ENCODE measurements around the gene DNAAF5.
"Not testable (repeated sequence)": the region's sequence is repeated elsewhere in the genome, so short reads cannot be mapped to it uniquely, and the experiment has no call there.

Gene DNAAF5

GRCh38 chr7:803796-804195 is 77.3 kb downstream of the DNAAF5 start:
- H3K4me3 ChIP-seq; H3K36me3 ChIP-seq (replicated peaks); in situ Hi-C loops (cut with MboI; ENCODE audit: low sequenced_read_pairs); DNase-seq (ENCODE audit: low spot score in 2 of 2); H3K4me1 ChIP-seq; H3K27me3 ChIP-seq (ENCODE audit: low read depth); H3K9me3 ChIP-seq: not testable (repeated sequence)

DNA sequence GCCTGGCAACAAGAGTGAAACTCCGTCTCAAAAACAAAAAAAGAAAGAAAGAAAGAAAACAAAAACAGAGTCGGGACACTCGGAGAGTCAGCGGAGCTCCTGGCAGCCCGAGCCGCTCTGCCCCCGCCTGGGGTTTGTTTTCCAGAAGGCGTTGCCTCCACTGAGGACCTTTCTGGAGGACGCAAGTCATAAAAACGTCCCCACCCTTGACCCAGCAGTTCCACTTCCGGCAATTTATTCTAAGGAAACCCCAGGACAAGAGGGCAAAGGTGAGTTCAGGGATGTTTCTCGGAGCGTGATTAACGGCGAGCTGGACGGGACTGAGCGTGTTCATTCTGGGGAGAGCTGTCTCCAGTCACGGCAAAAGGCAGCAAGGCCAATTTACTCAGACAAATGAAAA is 78.8 kb downstream of the DNAAF5 start:
- Histone ChIP-seq H3K27me3 (ENCODE audit: low read depth) (no peaks in the 10 kb centered on the region), H3K9me3 (no peaks in the 10 kb centered on the region), H3K36me3 (replicated peaks) (no peaks in the 10 kb centered on the region), H3K4me3 (no peak overlapping the region), H3K4me1 (no peaks in the 10 kb centered on the region)
- no peak for DNase-seq (ENCODE audit: low spot score in 2 of 2)
- in situ Hi-C loops (cut with MboI; ENCODE audit: low sequenced_read_pairs) = no loop called here

DNA sequence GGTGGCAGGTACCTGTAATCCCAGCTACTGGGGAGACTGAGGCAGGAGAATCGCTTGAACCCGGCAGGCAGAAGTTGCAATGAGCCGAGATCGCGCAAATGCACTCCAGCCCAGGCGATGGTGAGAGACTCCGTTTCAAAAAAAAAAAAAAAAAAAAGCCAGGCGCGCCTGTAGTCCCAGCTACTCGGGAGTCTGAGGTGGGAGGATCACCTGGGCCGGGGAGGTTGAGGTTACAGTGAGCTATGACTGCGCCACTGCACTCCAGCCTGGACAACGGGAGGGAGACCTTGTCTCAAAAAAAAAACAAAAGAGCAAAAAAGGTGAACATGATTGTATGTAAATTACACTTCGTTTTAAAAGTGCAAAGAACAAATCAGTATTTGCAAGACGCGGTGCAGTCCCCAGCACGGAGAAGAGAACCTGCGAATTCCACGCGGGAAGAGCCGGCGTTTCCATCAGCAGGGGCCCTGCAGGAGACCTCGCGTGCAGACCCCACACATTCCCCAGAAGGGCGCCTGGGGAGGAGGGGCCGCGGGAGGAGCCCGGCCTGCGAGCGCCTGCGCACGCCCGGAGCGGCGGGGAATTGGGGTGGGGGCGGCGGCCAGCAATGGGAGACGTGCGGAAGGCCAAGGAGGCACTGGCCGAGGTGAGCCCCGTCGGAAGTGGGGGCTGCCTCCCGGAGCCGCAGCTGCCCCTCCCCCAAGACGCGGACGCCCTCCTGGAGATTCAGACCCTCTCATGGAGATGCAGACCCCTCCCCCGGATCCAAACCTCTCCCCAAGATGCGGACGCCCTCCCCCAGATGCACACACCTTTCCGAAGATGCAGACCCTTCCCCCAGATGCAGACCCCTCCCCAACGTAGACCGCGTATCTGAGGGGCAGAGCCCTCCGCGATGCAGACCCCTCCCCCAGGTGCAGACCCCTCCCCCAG is 89.1 kb downstream of the DNAAF5 start:
- no peaks in the 10 kb centered on the region for H3K9me3 ChIP-seq
- H3K27me3 ChIP-seq (ENCODE audit: low read depth) = no peaks in the 10 kb centered on the region
- H3K4me1 ChIP-seq = peaks cover 5% of the 10 kb centered on the region
- DNase-seq (ENCODE audit: low spot score in 2 of 2) = peak; percentile 45 to 85
- in situ Hi-C loops (cut with MboI; ENCODE audit: low sequenced_read_pairs) = no loop called here
- peak overlapping the region; percentile 53 for H3K4me3 ChIP-seq
- no peaks in the 10 kb centered on the region; the same call in 1 of the 2 replicates for H3K36me3 ChIP-seq (replicated peaks)

DNA sequence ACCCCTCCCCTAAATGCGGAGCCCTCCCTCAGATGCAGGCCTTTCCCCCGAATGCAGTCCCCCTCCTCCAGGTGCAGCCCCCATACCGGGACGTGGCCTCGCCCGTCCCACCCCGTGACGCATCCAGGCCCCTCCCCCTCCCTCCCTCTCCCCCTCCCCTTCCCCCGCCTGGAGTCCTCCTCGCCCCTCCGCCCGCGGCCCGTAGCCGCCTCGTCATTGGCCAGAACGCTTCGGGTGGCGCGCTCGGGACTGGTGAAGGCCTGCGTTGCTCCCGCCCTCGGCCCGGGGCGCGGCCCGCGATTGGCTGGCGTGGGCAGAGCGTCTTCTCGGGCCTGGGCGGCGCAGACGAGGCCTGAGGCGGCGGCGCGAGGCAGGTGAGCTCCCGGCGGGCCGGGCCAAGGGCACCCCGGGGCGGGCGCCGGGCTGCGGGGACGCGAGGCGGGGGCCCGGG is 89.8 kb downstream of the DNAAF5 start:
- peak overlapping the region; percentile 53 for H3K4me3 ChIP-seq
- in situ Hi-C loops (cut with MboI; ENCODE audit: low sequenced_read_pairs) = no loop called here

DNA sequence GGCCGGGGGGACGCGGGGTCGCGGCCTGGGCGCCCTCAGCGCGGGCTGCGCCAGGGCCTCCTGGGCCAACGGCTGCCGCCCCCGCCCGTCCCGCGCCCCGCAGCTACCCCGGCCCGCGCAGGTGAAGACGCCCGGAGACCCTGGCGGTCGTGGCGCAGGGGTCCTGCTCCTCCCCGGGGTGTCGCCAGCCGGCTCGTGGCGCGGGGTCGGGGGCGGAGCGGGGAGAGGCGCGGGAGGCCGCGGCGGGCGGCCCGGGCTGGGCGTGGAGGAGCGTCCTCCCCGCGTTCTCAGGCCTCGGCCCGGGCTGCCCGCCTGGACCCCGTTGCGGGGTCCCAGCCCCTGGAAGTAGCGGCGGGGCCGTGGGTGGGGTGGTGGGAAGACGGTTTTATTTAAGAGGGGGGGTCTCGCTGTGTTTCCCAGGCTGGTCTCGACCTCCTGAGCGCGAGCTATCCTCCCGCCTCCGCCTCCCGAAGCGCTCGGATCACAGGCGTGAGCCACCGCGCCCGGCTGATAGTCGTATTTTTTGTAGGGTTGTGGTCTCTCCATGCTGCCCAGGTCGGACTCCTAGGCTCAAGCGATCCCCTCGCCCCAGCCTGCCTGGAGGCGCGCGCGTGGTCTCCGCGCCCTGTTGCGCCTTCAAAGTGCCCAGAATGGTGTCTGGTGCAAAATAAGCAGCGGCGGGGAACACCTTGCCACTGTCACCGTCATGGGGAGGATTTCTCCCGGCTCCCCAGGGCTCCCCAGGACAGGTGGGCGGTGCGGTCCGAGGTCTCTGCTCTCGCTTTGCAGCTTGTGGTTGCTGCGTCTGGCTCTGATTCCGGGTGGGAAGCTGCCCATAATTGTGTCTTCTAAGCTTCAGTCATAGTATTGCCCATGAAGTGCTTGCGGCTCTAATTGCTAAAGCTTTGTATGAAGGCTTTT is 90.5 kb downstream of the DNAAF5 start:
- peak overlapping the region; percentile 66 for H3K4me3 ChIP-seq
- in situ Hi-C loops (cut with MboI; ENCODE audit: low sequenced_read_pairs) = no loop called here
- H3K4me1 ChIP-seq = peaks cover 5% of the 10 kb centered on the region
- no peaks in the 10 kb centered on the region; the same call in 1 of the 2 replicates for H3K36me3 ChIP-seq (replicated peaks)
- H3K27me3 ChIP-seq (ENCODE audit: low read depth) = no peaks in the 10 kb centered on the region
- peak; percentile 47 to 53 for DNase-seq (ENCODE audit: low spot score in 2 of 2)
- H3K9me3 ChIP-seq = no peaks in the 10 kb centered on the region

More for the DNA sequence above, 89.8 kb downstream of the DNAAF5 start:
- Histone ChIP-seq H3K27me3 (ENCODE audit: low read depth) (no peaks in the 10 kb centered on the region), H3K4me1 (peaks cover 5% of the 10 kb centered on the region), H3K36me3 (replicated peaks) (no peaks in the 10 kb centered on the region; the same call in 1 of the 2 replicates), H3K9me3 (no peaks in the 10 kb centered on the region)
- peak; percentile 96 to 98 for DNase-seq (ENCODE audit: low spot score in 2 of 2)

GRCh38 chr7:818031-818699 is 91.7 kb downstream of the DNAAF5 start:
- Histone ChIP-seq H3K4me1 (peaks cover 5% of the 10 kb centered on the region), H3K9me3 (no peaks in the 10 kb centered on the region), H3K4me3 (no peak overlapping the region), H3K36me3 (replicated peaks) (no peaks in the 10 kb centered on the region; the same call in 1 of the 2 replicates), H3K27me3 (ENCODE audit: low read depth) (no peaks in the 10 kb centered on the region)
- no peak for DNase-seq (ENCODE audit: low spot score in 2 of 2)
- in situ Hi-C loops (cut with MboI; ENCODE audit: low sequenced_read_pairs) = no loop called here

GRCh38 chr7:820341-820740 is 93.8 kb downstream of the DNAAF5 start:
- H3K27me3 ChIP-seq (ENCODE audit: low read depth) = no peaks in the 10 kb centered on the region
- no peaks in the 10 kb centered on the region for H3K9me3 ChIP-seq
- no peak overlapping the region for H3K4me3 ChIP-seq
- in situ Hi-C loops (cut with MboI; ENCODE audit: low sequenced_read_pairs) = no loop called here
- H3K4me1 ChIP-seq = peaks cover 5% of the 10 kb centered on the region
- H3K36me3 ChIP-seq (replicated peaks) = no peaks in the 10 kb centered on the region; the same call in 1 of the 2 replicates
- no peak for DNase-seq (ENCODE audit: low spot score in 2 of 2)

- Histone ChIP-seq H3K4me1 (peaks cover 5% of the 10 kb centered on the region), H3K36me3 (replicated peaks) (no peaks in the 10 kb centered on the region; the same call in 1 of the 2 replicates), H3K4me3 (no peak overlapping the region), H3K27me3 (ENCODE audit: low read depth) (no peaks in the 10 kb centered on the region), H3K9me3 (no peaks in the 10 kb centered on the region)
- no peak for DNase-seq (ENCODE audit: low spot score in 2 of 2)
- in situ Hi-C loops (cut with MboI; ENCODE audit: low sequenced_read_pairs) = no loop called here
Measured at GRCh38 chr7:821688-822087, 95.2 kb downstream of the DNAAF5 start.

GRCh38 chr7:822692-823276 is 96.3 kb downstream of the DNAAF5 start:
- in situ Hi-C loops (cut with MboI; ENCODE audit: low sequenced_read_pairs) = no loop called here
- Histone ChIP-seq H3K27me3 (ENCODE audit: low read depth) (no peaks in the 10 kb centered on the region), H3K4me1 (peaks cover 3% of the 10 kb centered on the region)

DNA sequence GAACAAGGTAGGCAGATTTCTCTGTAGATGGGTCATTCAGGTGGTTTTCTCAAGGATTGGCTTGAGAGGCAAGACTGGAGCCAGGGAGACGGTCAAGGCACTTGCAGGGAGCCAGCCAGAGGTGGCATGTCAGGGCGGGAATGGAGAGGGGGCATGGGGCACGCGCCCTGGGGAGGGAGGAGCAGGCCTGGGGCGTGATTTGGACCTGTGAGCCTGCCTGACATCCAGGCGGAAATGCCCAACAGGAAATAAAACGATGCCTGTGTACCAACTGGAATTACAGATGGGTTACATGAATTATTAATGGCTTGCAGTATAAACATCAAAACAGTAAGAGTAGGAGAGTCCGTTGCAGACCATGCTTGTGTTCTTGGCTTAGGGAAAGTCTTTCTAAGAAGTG is 97.2 kb downstream of the DNAAF5 start:
- Histone ChIP-seq H3K36me3 (replicated peaks) (no peaks in the 10 kb centered on the region; the same call in 1 of the 2 replicates), H3K9me3 (no peaks in the 10 kb centered on the region), H3K27me3 (ENCODE audit: low read depth) (no peaks in the 10 kb centered on the region), H3K4me3 (no peak overlapping the region), H3K4me1 (no peaks in the 10 kb centered on the region)
- DNase-seq (ENCODE audit: low spot score in 2 of 2) = no peak
- in situ Hi-C loops (cut with MboI; ENCODE audit: low sequenced_read_pairs) = no loop called here

More at GRCh38 chr7:822692-823276, 96.3 kb downstream of the DNAAF5 start:
- Histone ChIP-seq H3K36me3 (replicated peaks) (no peaks in the 10 kb centered on the region; the same call in 1 of the 2 replicates), H3K4me3 (no peak overlapping the region), H3K9me3 (no peaks in the 10 kb centered on the region)
- DNase-seq (ENCODE audit: low spot score in 2 of 2) = no peak

DNA sequence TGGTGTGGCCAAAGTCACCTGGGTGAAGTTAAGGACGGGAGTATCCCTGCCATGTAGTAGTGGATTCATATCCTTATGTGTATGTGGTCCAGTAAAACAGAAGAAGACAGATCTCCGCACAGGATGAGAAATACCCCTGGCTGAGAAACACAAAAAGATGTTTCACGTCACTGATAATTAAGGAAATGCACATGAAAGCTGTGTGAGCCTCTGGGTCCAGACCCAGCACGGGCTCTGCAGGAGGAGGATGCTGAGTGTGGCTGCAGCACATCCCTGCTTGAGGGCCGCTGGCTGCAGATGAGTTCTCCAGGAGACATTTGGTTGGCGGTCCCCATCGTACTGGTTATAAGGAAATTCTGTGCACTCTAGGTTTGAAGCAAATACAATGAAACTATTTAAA is 97.6 kb downstream of the DNAAF5 start:
- Histone ChIP-seq H3K4me3 (no peak overlapping the region), H3K27me3 (ENCODE audit: low read depth) (no peaks in the 10 kb centered on the region), H3K36me3 (replicated peaks) (no peaks in the 10 kb centered on the region; the same call in 1 of the 2 replicates), H3K9me3 (no peaks in the 10 kb centered on the region), H3K4me1 (no peaks in the 10 kb centered on the region)
- no peak for DNase-seq (ENCODE audit: low spot score in 2 of 2)
- in situ Hi-C loops (cut with MboI; ENCODE audit: low sequenced_read_pairs) = no loop called here

DNA sequence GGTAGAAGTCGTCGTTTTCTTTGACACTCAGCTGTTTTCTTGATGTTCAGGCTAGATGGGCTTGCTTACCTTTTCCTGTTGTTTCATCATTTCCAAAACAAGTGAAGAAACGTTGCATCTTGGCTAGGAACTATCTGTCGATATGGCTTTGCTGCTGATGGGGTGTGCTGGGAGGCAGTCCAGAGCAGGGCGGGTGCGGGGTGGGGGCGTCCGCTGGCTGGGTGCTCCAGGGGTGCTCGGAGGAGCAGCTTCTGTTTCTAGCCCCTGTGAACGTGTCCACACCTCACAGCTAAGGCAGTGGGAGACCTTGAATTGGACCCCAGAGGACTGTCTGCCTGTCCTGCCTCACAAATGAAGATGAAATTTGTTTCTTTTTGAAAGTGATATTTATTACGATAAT is 98.2 kb downstream of the DNAAF5 start:
- Histone ChIP-seq H3K4me3 (no peak overlapping the region), H3K4me1 (no peaks in the 10 kb centered on the region), H3K36me3 (replicated peaks) (no peaks in the 10 kb centered on the region; the same call in 1 of the 2 replicates), H3K9me3 (no peaks in the 10 kb centered on the region), H3K27me3 (ENCODE audit: low read depth) (no peaks in the 10 kb centered on the region)
- no peak for DNase-seq (ENCODE audit: low spot score in 2 of 2)
- in situ Hi-C loops (cut with MboI; ENCODE audit: low sequenced_read_pairs) = no loop called here

DNA sequence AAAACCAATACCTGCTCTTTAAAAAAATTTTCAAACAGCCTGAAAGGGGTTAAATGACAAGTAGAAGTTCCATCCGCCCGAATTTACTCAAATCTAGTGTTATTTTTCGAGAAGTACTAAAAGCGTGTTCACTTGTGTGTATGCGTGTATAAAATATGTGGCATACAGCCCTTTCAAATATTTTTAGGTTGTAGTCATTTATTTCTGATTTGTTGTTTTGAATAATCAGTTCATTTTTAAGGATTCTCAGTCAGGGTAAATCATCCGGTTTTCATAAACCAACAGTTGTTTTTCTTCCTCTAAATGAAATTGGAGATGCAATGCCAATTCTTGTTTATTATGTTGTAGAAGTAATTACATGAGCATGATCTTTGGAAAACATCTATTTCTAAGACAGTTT is 98.9 kb downstream of the DNAAF5 start:
- Histone ChIP-seq H3K4me3 (no peak overlapping the region), H3K9me3 (no peaks in the 10 kb centered on the region), H3K27me3 (ENCODE audit: low read depth) (no peaks in the 10 kb centered on the region), H3K36me3 (replicated peaks) (no peaks in the 10 kb centered on the region; the same call in 1 of the 2 replicates), H3K4me1 (no peaks in the 10 kb centered on the region)
- DNase-seq (ENCODE audit: low spot score in 2 of 2) = no peak
- in situ Hi-C loops (cut with MboI; ENCODE audit: low sequenced_read_pairs) = no loop called here
